DOHH2 (cell line): ENCODE results near the gene UBL4A.

ENCODE experiments used
- EZH2phosphoT487 ChIP-seq: fragments of 200-600 bp; sonication (generic); IDR thresholded peaks from 2 replicates; pipeline ENCODE4 v1.6.1; 2017; ENCODE audit warnings: borderline replicate concordance, mild to moderate bottlenecking, antibody characterized with exemption, low read length, moderate library complexity, mixed read lengths
- TF ChIP-seq, protein P1 (sequence below): fragments of 200-600 bp; sonication (generic); IDR thresholded peaks from one replicate; pipeline ENCODE4 v1.5.1; 2014; ENCODE audit warnings: antibody characterized with exemption, mild to moderate bottlenecking, low read depth, low read length; ENCODE audit not compliant: poor library complexity, severe bottlenecking

DNA sequence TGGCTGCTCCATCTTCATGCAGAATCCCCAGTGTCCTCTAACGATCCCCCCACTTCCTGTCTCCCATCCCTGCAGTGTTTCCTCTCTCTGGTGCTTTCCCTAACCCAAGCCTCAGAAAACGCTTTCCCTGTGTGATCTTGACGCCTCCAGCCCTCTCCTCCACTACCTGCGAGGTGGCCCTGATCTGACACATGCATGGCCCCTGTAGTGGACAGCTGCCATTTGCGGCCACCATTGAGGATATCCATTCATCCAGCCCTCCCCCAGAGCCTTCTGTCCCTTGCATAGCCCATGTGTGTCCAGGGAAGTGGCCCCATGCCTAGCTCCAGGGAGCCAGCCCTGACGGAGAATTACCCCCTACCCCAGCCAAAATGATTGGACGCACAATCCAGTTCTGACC is 3.1 kb downstream of the UBL4A start:
- TF ChIP-seq, protein P1, sequence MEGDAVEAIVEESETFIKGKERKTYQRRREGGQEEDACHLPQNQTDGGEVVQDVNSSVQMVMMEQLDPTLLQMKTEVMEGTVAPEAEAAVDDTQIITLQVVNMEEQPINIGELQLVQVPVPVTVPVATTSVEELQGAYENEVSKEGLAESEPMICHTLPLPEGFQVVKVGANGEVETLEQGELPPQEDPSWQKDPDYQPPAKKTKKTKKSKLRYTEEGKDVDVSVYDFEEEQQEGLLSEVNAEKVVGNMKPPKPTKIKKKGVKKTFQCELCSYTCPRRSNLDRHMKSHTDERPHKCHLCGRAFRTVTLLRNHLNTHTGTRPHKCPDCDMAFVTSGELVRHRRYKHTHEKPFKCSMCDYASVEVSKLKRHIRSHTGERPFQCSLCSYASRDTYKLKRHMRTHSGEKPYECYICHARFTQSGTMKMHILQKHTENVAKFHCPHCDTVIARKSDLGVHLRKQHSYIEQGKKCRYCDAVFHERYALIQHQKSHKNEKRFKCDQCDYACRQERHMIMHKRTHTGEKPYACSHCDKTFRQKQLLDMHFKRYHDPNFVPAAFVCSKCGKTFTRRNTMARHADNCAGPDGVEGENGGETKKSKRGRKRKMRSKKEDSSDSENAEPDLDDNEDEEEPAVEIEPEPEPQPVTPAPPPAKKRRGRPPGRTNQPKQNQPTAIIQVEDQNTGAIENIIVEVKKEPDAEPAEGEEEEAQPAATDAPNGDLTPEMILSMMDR = no peak
- no peak for TF ChIP-seq EZH2phosphoT487
